ENCODE results near the gene SUOX. TPM values are rescaled to one million over a fixed set of nuclear protein-coding genes. Genes with fewer than 3 reads are reported as not detected.

SUOX gene
- total and polyA plus RNA-seq, 2 donors (not counting 1 experiment from before 2014, with no cell fraction given), result 11.1 to 11.6 TPM

- no peak overlapping the region for H3K4me2 ChIP-seq (ENCODE audit: extremely low read depth, insufficient read depth, low read length)
- H3K27me3 ChIP-seq (ENCODE audit: control insufficient read depth, insufficient read depth, low read length), result no peaks in the 10 kb centered on the region
- H4K20me1 ChIP-seq (ENCODE audit: control insufficient read depth, extremely low read depth, insufficient read depth, low read length), result no peaks in the 10 kb centered on the region
- TF ChIP-seq EZH2 (IDR thresholded peaks at IDR 0.05; ENCODE audit: low read length, missing control alignments) (no peak), CTCF (conservative IDR thresholded peaks at IDR 0.05 in 1 of 2, IDR thresholded peaks at IDR 0.05 in 1 of 2; ENCODE audit: low read depth in 1 of 2, low read length in 2 of 2) (no peak)
- no peak overlapping the region for H3K4me3 ChIP-seq (replicated peaks in 1 of 4; ENCODE audit: control extremely low read depth in 1 of 4, insufficient read depth in 1 of 4, low read depth in 3 of 4, low read length in 4 of 4)
- peaks cover 6% of the 10 kb centered on the region for H3K36me3 ChIP-seq (ENCODE audit: control insufficient read depth, insufficient read depth, low read length)
- DNase-seq (ENCODE audit: low read depth in 2 of 2), result no peak
- no peak overlapping the region for H2AFZ ChIP-seq (ENCODE audit: low read length)
- peaks cover 2% of the 10 kb centered on the region for H3K4me1 ChIP-seq (ENCODE audit: control insufficient read depth, extremely low read depth, insufficient read depth, low read length)
- no peak overlapping the region for H3K9ac ChIP-seq (ENCODE audit: insufficient read depth, low read length)
- no peaks in the 10 kb centered on the region for H3K79me2 ChIP-seq (ENCODE audit: control insufficient read depth, insufficient read depth, low read length)
- H3K27ac ChIP-seq (ENCODE audit: insufficient read depth, low read length), result no peak overlapping the region
- no peaks in the 10 kb centered on the region for H3K9me3 ChIP-seq (ENCODE audit: control insufficient read depth, insufficient read depth, low read depth, low read length)
These were observed 7.1 kb downstream of the SUOX start for GRCh38 chr12:56004211-56004610.

GRCh38 chr12:56007564-56008559 is 10.8 kb downstream of the SUOX start:
- peaks cover 5% of the 10 kb centered on the region for H3K36me3 ChIP-seq (ENCODE audit: control insufficient read depth, insufficient read depth, low read length)
- H3K27ac ChIP-seq (ENCODE audit: insufficient read depth, low read length), result peak overlapping the region; percentile 39
- H3K79me2 ChIP-seq (ENCODE audit: control insufficient read depth, insufficient read depth, low read length), result no peaks in the 10 kb centered on the region
- H3K4me2 ChIP-seq (ENCODE audit: extremely low read depth, insufficient read depth, low read length), result peak overlapping the region; percentile 100
- TF ChIP-seq CTCF (conservative IDR thresholded peaks at IDR 0.05 in 1 of 2, IDR thresholded peaks at IDR 0.05 in 1 of 2; ENCODE audit: low read depth in 1 of 2, low read length in 2 of 2), result no peak
- TF ChIP-seq EZH2 (IDR thresholded peaks at IDR 0.05; ENCODE audit: low read length, missing control alignments), result no peak
- DNase-seq (ENCODE audit: low read depth in 2 of 2), result peak; percentile 10 to 23
- peak overlapping the region; percentile 73 for H2AFZ ChIP-seq (ENCODE audit: low read length)
- H3K4me1 ChIP-seq (ENCODE audit: control insufficient read depth, extremely low read depth, insufficient read depth, low read length), result peaks cover 2% of the 10 kb centered on the region
- no peaks in the 10 kb centered on the region for H3K9me3 ChIP-seq (ENCODE audit: control insufficient read depth, insufficient read depth, low read depth, low read length)
- peak overlapping the region; percentile 49 for H3K9ac ChIP-seq (ENCODE audit: insufficient read depth, low read length)
- H3K27me3 ChIP-seq (ENCODE audit: control insufficient read depth, insufficient read depth, low read length), result no peaks in the 10 kb centered on the region
- no peaks in the 10 kb centered on the region for H4K20me1 ChIP-seq (ENCODE audit: control insufficient read depth, extremely low read depth, insufficient read depth, low read length)
- H3K4me3 ChIP-seq (replicated peaks in 1 of 4; ENCODE audit: control extremely low read depth in 1 of 4, insufficient read depth in 1 of 4, low read depth in 3 of 4, low read length in 4 of 4), result peak overlapping the region; percentile 27 to 76 (median 68)

- no peak overlapping the region for H3K27ac ChIP-seq (ENCODE audit: insufficient read depth, low read length)
- H3K4me1 ChIP-seq (ENCODE audit: control insufficient read depth, extremely low read depth, insufficient read depth, low read length), result peaks cover 2% of the 10 kb centered on the region
- no peaks in the 10 kb centered on the region for H3K79me2 ChIP-seq (ENCODE audit: control insufficient read depth, insufficient read depth, low read length)
- no peak overlapping the region for H3K9ac ChIP-seq (ENCODE audit: insufficient read depth, low read length)
- TF ChIP-seq CTCF (conservative IDR thresholded peaks at IDR 0.05 in 1 of 2, IDR thresholded peaks at IDR 0.05 in 1 of 2; ENCODE audit: low read depth in 1 of 2, low read length in 2 of 2), result no peak
- TF ChIP-seq EZH2 (IDR thresholded peaks at IDR 0.05; ENCODE audit: low read length, missing control alignments), result no peak
- H3K4me2 ChIP-seq (ENCODE audit: extremely low read depth, insufficient read depth, low read length), result no peak overlapping the region
- H3K27me3 ChIP-seq (ENCODE audit: control insufficient read depth, insufficient read depth, low read length), result no peaks in the 10 kb centered on the region
- no peak overlapping the region for H2AFZ ChIP-seq (ENCODE audit: low read length)
- H3K9me3 ChIP-seq (ENCODE audit: control insufficient read depth, insufficient read depth, low read depth, low read length), result no peaks in the 10 kb centered on the region
- no peak for DNase-seq (ENCODE audit: low read depth in 2 of 2)
- H4K20me1 ChIP-seq (ENCODE audit: control insufficient read depth, extremely low read depth, insufficient read depth, low read length), result no peaks in the 10 kb centered on the region
- no peak overlapping the region for H3K4me3 ChIP-seq (replicated peaks in 1 of 4; ENCODE audit: control extremely low read depth in 1 of 4, insufficient read depth in 1 of 4, low read depth in 3 of 4, low read length in 4 of 4)
- H3K36me3 ChIP-seq (ENCODE audit: control insufficient read depth, insufficient read depth, low read length), result no peaks in the 10 kb centered on the region
These were observed 13.1 kb downstream of the SUOX start for GRCh38 chr12:56010111-56010570.
